ACC112 (cell line): ENCODE measurements around the gene MIP.

Experiments
- H2AFZ ChIP-seq: fragments of 200-600 bp; sonication (generic); one replicate; pipeline ENCODE4 v1.6.0; 2017; ENCODE audit warnings: antibody characterized with exemption, low read length; ENCODE audit not compliant: unreplicated experiment
- H3K27ac ChIP-seq: fragments of 200-600 bp; sonication (generic); 2 replicates; pipeline ENCODE4 v1.5.1; 2014; ENCODE audit warnings: low read depth, mild to moderate bottlenecking, antibody characterized with exemption, low read length, moderate library complexity
- H3K27me3 ChIP-seq: fragments of 200-600 bp; sonication (generic); 2 replicates; pipeline ENCODE4 v1.6.1; 2014; ENCODE audit warnings: mild to moderate bottlenecking, antibody characterized with exemption, low read length, moderate library complexity, mixed read lengths; ENCODE audit not compliant: insufficient read depth
- H3K36me3 ChIP-seq: fragments of 200-600 bp; sonication (generic); 2 replicates; pipeline ENCODE4 v1.6.1; 2016; ENCODE audit warnings: mild to moderate bottlenecking, antibody characterized with exemption, low read length, moderate library complexity, mixed read lengths; ENCODE audit not compliant: insufficient read depth
- H3K4me1 ChIP-seq: fragments of 200-600 bp; sonication (generic); one replicate; pipeline ENCODE4 v1.6.1; 2016; ENCODE audit warnings: low read length, mixed read lengths; ENCODE audit not compliant: insufficient read depth, unreplicated experiment, control insufficient read depth
- H3K4me3 ChIP-seq: fragments of 200-600 bp; sonication (generic); 2 replicates; pipeline ENCODE4 v1.5.1; 2014; ENCODE audit warnings: mild to moderate bottlenecking, low read depth, low read length
- H3K79me2 ChIP-seq: fragments of 200-600 bp; sonication (generic); one replicate; pipeline ENCODE4 v1.6.0; 2016; ENCODE audit warnings: low read length; ENCODE audit not compliant: control insufficient read depth, unreplicated experiment, insufficient read depth

Gene MIP

GRCh38 chr12:56431850-56432249, 22.6 kb downstream of the MIP start:
- Histone ChIP-seq H3K36me3 (peaks cover 15% of the 10 kb centered on the region; the same call in 1 of the 2 replicates), H3K4me1 (peaks cover 5% of the 10 kb centered on the region), H3K4me3 (no peak overlapping the region), H3K79me2 (peaks cover 10% of the 10 kb centered on the region), H3K27me3 (no peaks in the 10 kb centered on the region), H3K27ac (peak overlapping the region; percentile 61), H2AFZ (no peak overlapping the region)

GRCh38 chr12:56431288-56431687, 23.2 kb downstream of the MIP start:
- Histone ChIP-seq H2AFZ (no peak overlapping the region), H3K4me3 (no peak overlapping the region), H3K36me3 (peaks cover 15% of the 10 kb centered on the region; the same call in 1 of the 2 replicates), H3K79me2 (peaks cover 7% of the 10 kb centered on the region), H3K27ac (no peak overlapping the region), H3K27me3 (no peaks in the 10 kb centered on the region), H3K4me1 (peaks cover 5% of the 10 kb centered on the region)

- Histone ChIP-seq H3K79me2 (no peaks in the 10 kb centered on the region), H3K36me3 (peaks cover 34% of the 10 kb centered on the region), H3K27me3 (no peaks in the 10 kb centered on the region), H3K4me1 (no peaks in the 10 kb centered on the region), H3K4me3 (no peak overlapping the region), H3K27ac (no peak overlapping the region), H2AFZ (no peak overlapping the region)
Measured at GRCh38 chr12:56425940-56426438, 28.5 kb downstream of the MIP start.

GRCh38 chr12:56425193-56425592, 29.3 kb downstream of the MIP start:
- Histone ChIP-seq H3K36me3 (peaks cover 39% of the 10 kb centered on the region), H3K4me3 (no peak overlapping the region), H3K79me2 (no peaks in the 10 kb centered on the region), H3K27me3 (no peaks in the 10 kb centered on the region), H3K27ac (no peak overlapping the region), H3K4me1 (no peaks in the 10 kb centered on the region), H2AFZ (no peak overlapping the region)

GRCh38 chr12:56420411-56420810, 34.0 kb downstream of the MIP start:
- no peak overlapping the region for H3K27ac ChIP-seq
- no peak overlapping the region for H2AFZ ChIP-seq
- no peak overlapping the region for H3K4me3 ChIP-seq
- no peaks in the 10 kb centered on the region for H3K4me1 ChIP-seq
- H3K27me3 ChIP-seq = no peaks in the 10 kb centered on the region
- no peaks in the 10 kb centered on the region for H3K79me2 ChIP-seq
- H3K36me3 ChIP-seq = peaks cover 47% of the 10 kb centered on the region

GRCh38 chr12:56417739-56418138, 36.7 kb downstream of the MIP start:
- no peak overlapping the region for H2AFZ ChIP-seq
- no peaks in the 10 kb centered on the region for H3K79me2 ChIP-seq
- H3K4me1 ChIP-seq = no peaks in the 10 kb centered on the region
- no peaks in the 10 kb centered on the region for H3K27me3 ChIP-seq
- peaks cover 33% of the 10 kb centered on the region for H3K36me3 ChIP-seq
- H3K27ac ChIP-seq = no peak overlapping the region
- no peak overlapping the region for H3K4me3 ChIP-seq

GRCh38 chr12:56414401-56414800, 40.1 kb downstream of the MIP start:
- Histone ChIP-seq H3K36me3 (peaks cover 11% of the 10 kb centered on the region; the same call in 1 of the 2 replicates), H2AFZ (no peak overlapping the region), H3K4me1 (peaks cover 4% of the 10 kb centered on the region), H3K27me3 (no peaks in the 10 kb centered on the region), H3K4me3 (no peak overlapping the region), H3K79me2 (no peaks in the 10 kb centered on the region), H3K27ac (no peak overlapping the region)

GRCh38 chr12:56413392-56413791, 41.1 kb downstream of the MIP start:
- H3K79me2 ChIP-seq = no peaks in the 10 kb centered on the region
- no peak overlapping the region for H3K4me3 ChIP-seq
- 0 out of 2 replicates have a peak, but pooled peaks cover 8% of the 10 kb centered on the region for H3K36me3 ChIP-seq
- no peak overlapping the region for H3K27ac ChIP-seq
- no peaks in the 10 kb centered on the region for H3K27me3 ChIP-seq
- H2AFZ ChIP-seq = no peak overlapping the region
- H3K4me1 ChIP-seq = peaks cover 4% of the 10 kb centered on the region

GRCh38 chr12:56411781-56412639, 42.4 kb downstream of the MIP start:
- no peak overlapping the region for H3K27ac ChIP-seq
- no peaks in the 10 kb centered on the region for H3K27me3 ChIP-seq
- 0 out of 2 replicates have a peak, but pooled peaks cover 4% of the 10 kb centered on the region for H3K36me3 ChIP-seq

GRCh38 chr12:56410768-56411167, 43.7 kb downstream of the MIP start:
- Histone ChIP-seq H3K79me2 (no peaks in the 10 kb centered on the region), H3K36me3 (no peaks in the 10 kb centered on the region), H3K4me1 (peaks cover 4% of the 10 kb centered on the region), H3K4me3 (no peak overlapping the region), H2AFZ (no peak overlapping the region), H3K27ac (no peak overlapping the region), H3K27me3 (no peaks in the 10 kb centered on the region)

More at GRCh38 chr12:56411781-56412639, 42.4 kb downstream of the MIP start:
- Histone ChIP-seq H3K4me3 (no peak overlapping the region), H3K4me1 (peaks cover 4% of the 10 kb centered on the region), H2AFZ (no peak overlapping the region), H3K79me2 (no peaks in the 10 kb centered on the region)
